HCT116 (cell line): Measurements from ENCODE around the gene TRIM60. TPM values are rescaled to one million over a fixed set of nuclear protein-coding genes. Genes with fewer than 3 reads are reported as not detected.

Experiments
- ATAC-seq: fragments of 200-7000 bp; cut with Tn5 transposase; 2 replicates; pipeline ENCODE4 v1.9.1; 2020; ENCODE audit warnings: mild to moderate bottlenecking, moderate library complexity
- BruUV-seq: library from RNA; stranded (reverse); fragments of 400-500 nt; replicated peaks from 2 replicates; lab custom pipeline; 2021; lab: Mats Ljungman, UMichigan
- CTCF ChIA-PET: fragments of 300-600 bp; sonication (Branson Sonifier 250); formaldehyde crosslinking; loops from one replicate; lab custom pipeline; 2021; ENCODE audit warnings: antibody characterized with exemption; lab: Charles Lee
- POLR2A ChIA-PET: fragments of 300-600, 350-600 bp; sonication (Branson Sonifier 250); formaldehyde crosslinking; loops from one replicate; lab custom pipeline; 2021; ENCODE audit warnings: antibody characterized with exemption; lab: Charles Lee
- RAD21 ChIA-PET, 2 experiments: fragments of 300-600 bp; sonication (Branson Sonifier 250); formaldehyde crosslinking; loops; one replicate each; lab custom pipeline; 2023; ENCODE audit warnings: low total read pairs in 2 of 2; ENCODE audit not compliant: uncharacterized antibody in 2 of 2, unreplicated experiment in 2 of 2, low non-redundant PET in 1 of 2; lab: Charles Lee
- DNase-seq: peaks from one replicate; pipeline ENCODE4 v3.0.0-alpha.2; 2010; ENCODE audit warnings: low read depth, low spot score
- H2AFZ ChIP-seq: fragments of 200-600 bp; shearing (Covaris generic), sonication (generic); 2 replicates; pipeline ENCODE4 v1.6.1; 2017; ENCODE audit warnings: low read depth, mixed run types, mixed read lengths, antibody characterized with exemption, low read length; ENCODE audit not compliant: poor library complexity, severe bottlenecking
- H3K27ac ChIP-seq: 2 replicates; pipeline ENCODE4 v1.5.1; 2012; ENCODE audit warnings: low read depth, low read length
- H3K27me3 ChIP-seq: fragments of 200-600 bp; sonication (generic); 2 replicates; pipeline ENCODE4 v1.6.1; 2016; ENCODE audit warnings: mixed run types, low read length, mixed read lengths; ENCODE audit not compliant: insufficient read depth
- H3K36me3 ChIP-seq, 2 experiments: fragments of 200-500 bp in 1 of 2; fragments of 200-600 bp in 1 of 2; sonication (Bioruptor generic) in 1 of 2; sonication (generic) in 1 of 2; 2 replicates each; pipeline versions ENCODE4 v1.5.1 to v1.6.1; 2014 to 2016; ENCODE audit warnings: low read length in 2 of 2, inconsistent platforms in 1 of 2, mixed read lengths in 1 of 2, mixed run types in 1 of 2; ENCODE audit not compliant: insufficient read depth in 2 of 2, control insufficient read depth in 1 of 2
- H3K4me1 ChIP-seq, 2 experiments: fragments of 200-600 bp in 1 of 2; sonication (generic) in 1 of 2; 2 replicates each; pipeline versions ENCODE4 v1.5.1 to v1.6.1; 2012 to 2017; ENCODE audit warnings: low read length in 2 of 2, inconsistent platforms in 1 of 2, mild to moderate bottlenecking in 1 of 2, mixed read lengths in 1 of 2, mixed run types in 1 of 2, moderate library complexity in 1 of 2; ENCODE audit not compliant: insufficient read depth in 2 of 2, control insufficient read depth in 1 of 2
- H3K4me2 ChIP-seq: fragments of 200-600 bp; sonication (generic); 2 replicates; pipeline ENCODE4 v1.6.1; 2017; ENCODE audit warnings: mixed run types, low read length, mixed read lengths
- H3K4me3 ChIP-seq, 2 experiments: fragments of 200-600 bp in 1 of 2; sonication (generic) in 1 of 2; replicated peaks in 1 of 2; 2 replicates each; pipeline ENCODE4 v1.5.1; 2011 to 2016; ENCODE audit warnings: low read length in 2 of 2, control low read depth in 1 of 2, low read depth in 1 of 2, mild to moderate bottlenecking in 1 of 2, mixed read lengths in 1 of 2, mixed run types in 1 of 2
- H3K79me2 ChIP-seq: fragments of 200-600 bp; sonication (generic); 2 replicates; pipeline ENCODE4 v1.6.1; 2017; ENCODE audit warnings: mild to moderate bottlenecking, mixed run types, low read length, moderate library complexity, mixed read lengths; ENCODE audit not compliant: insufficient read depth
- H3K9ac ChIP-seq: fragments of 200-600 bp; sonication (generic); 2 replicates; pipeline ENCODE4 v1.6.1; 2016; ENCODE audit warnings: low read length, mixed read lengths
- H3K9me2 ChIP-seq: fragments of 200-600 bp; sonication (generic), shearing (Covaris generic); 2 replicates; pipeline ENCODE4 v1.6.1; 2017; ENCODE audit warnings: mixed run types, mild to moderate bottlenecking, moderate library complexity; ENCODE audit not compliant: insufficient read depth
- H3K9me3 ChIP-seq, 2 experiments: fragments of 200-500 bp in 1 of 2; fragments of 200-600 bp in 1 of 2; sonication (Bioruptor generic) in 1 of 2; sonication (generic) in 1 of 2; 2 replicates each; pipeline ENCODE4 v1.6.1; 2014 to 2017; ENCODE audit warnings: low read length in 2 of 2, mixed read lengths in 2 of 2, inconsistent platforms in 1 of 2, low read depth in 1 of 2, mild to moderate bottlenecking in 1 of 2, mixed run types in 1 of 2, moderate library complexity in 1 of 2; ENCODE audit not compliant: control insufficient read depth in 1 of 2, insufficient read depth in 1 of 2
- H4K20me1 ChIP-seq: fragments of 200-600 bp; sonication (generic), shearing (Covaris generic); 2 replicates; pipeline ENCODE4 v1.6.1; 2017; ENCODE audit warnings: mixed run types, mild to moderate bottlenecking, moderate library complexity; ENCODE audit not compliant: insufficient read depth
- EZH2 ChIP-seq: fragments of 200-600 bp; sonication (generic); IDR thresholded peaks from 2 replicates; pipeline ENCODE4 v1.6.1; 2017; ENCODE audit warnings: antibody characterized with exemption, mixed run types
- EZH2phosphoT487 ChIP-seq: fragments of 200-600 bp; IDR thresholded peaks from 2 replicates; pipeline ENCODE4 v1.6.1; 2018; ENCODE audit warnings: antibody characterized with exemption, borderline replicate concordance
- TCF7L2 ChIP-seq: IDR thresholded peaks from 2 replicates; pipeline ENCODE4 v1.7.0; 2011; ENCODE audit warnings: borderline replicate concordance, inconsistent platforms; ENCODE audit not compliant: insufficient read depth, insufficient read length; ENCODE audit errors: extremely low read depth
- ZFX ChIP-seq: fragments of 450-650 bp; IDR thresholded peaks from 2 replicates; pipeline ENCODE4 v1.6.1; 2017
- intact Hi-C: fragments of 100-400 bp; cut with micrococcal nuclease; formaldehyde crosslinking; loops from 2 replicates; pipeline ENCODE4 v1.10.0; 2022
- total RNA-seq: library from RNA; stranded (reverse); gene quantifications from one replicate; pipeline ENCODE4 v1.2.1, GENCODE V29; 2021; ENCODE audit not compliant: unreplicated experiment

TRIM60 gene
- total RNA-seq, 1 experiment from 2014 or later: not detected

- no peak overlapping the region for H3K9ac ChIP-seq
- CTCF ChIA-PET: no interaction called here
- no peaks in the 10 kb centered on the region for H3K27me3 ChIP-seq
- POLR2A ChIA-PET: no interaction called here
- no peaks in the 10 kb centered on the region for H4K20me1 ChIP-seq
- H3K27ac ChIP-seq: no peak overlapping the region
- DNase-seq (no peak), ATAC-seq (no peak)
- no peaks in the 10 kb centered on the region for H3K4me1 ChIP-seq
- H3K79me2 ChIP-seq: no peaks in the 10 kb centered on the region
- intact Hi-C loops: no loop called here
- H3K4me3 ChIP-seq: no peak overlapping the region
- no peak for TF ChIP-seq EZH2phosphoT487
- no peaks in the 10 kb centered on the region for H3K9me3 ChIP-seq
- no TSS peak for BruUV-seq
- no peak overlapping the region for H3K4me2 ChIP-seq
- no peaks in the 10 kb centered on the region for H3K36me3 ChIP-seq
- RAD21 ChIA-PET: no interaction called here
- no peaks in the 10 kb centered on the region for H3K9me2 ChIP-seq
- no peak overlapping the region for H2AFZ ChIP-seq
These were observed 21.3 kb upstream of the TRIM60 start for GRCh38 chr4:165010487-165010886.

GRCh38 chr4:165010991-165011390 lies 20.8 kb upstream of the TRIM60 start:
- Histone ChIP-seq H2AFZ (no peak overlapping the region), H3K36me3 (no peaks in the 10 kb centered on the region), H3K9me2 (no peaks in the 10 kb centered on the region), H3K4me3 (no peak overlapping the region), H4K20me1 (no peaks in the 10 kb centered on the region), H3K4me2 (no peak overlapping the region), H3K9me3 (no peaks in the 10 kb centered on the region), H3K27ac (no peak overlapping the region), H3K27me3 (no peaks in the 10 kb centered on the region), H3K4me1 (no peaks in the 10 kb centered on the region), H3K79me2 (no peaks in the 10 kb centered on the region), H3K9ac (no peak overlapping the region)
- TF ChIP-seq TCF7L2 (no peak), ZFX (no peak)
- ChIA-PET RAD21 (no interaction called here), POLR2A (no interaction called here), CTCF (no interaction called here)
- no TSS peak for BruUV-seq
- ATAC-seq (no peak), DNase-seq (no peak)
- intact Hi-C loops: no loop called here

- POLR2A ChIA-PET: no interaction called here
- intact Hi-C loops: no loop called here
- ATAC-seq: no peak
- H3K9me3 ChIP-seq: no peaks in the 10 kb centered on the region
- no peak for TF ChIP-seq EZH2
- TF ChIP-seq, all 23 proteins: peak for 0
- ChIA-PET CTCF (no interaction called here), RAD21 (no interaction called here)
- Histone ChIP-seq H3K9ac (no peak overlapping the region), H3K4me1 (no peaks in the 10 kb centered on the region), H3K79me2 (no peaks in the 10 kb centered on the region), H3K4me3 (no peak overlapping the region), H2AFZ (no peak overlapping the region), H3K36me3 (no peaks in the 10 kb centered on the region), H3K4me2 (no peak overlapping the region), H3K27me3 (no peaks in the 10 kb centered on the region), H3K27ac (no peak overlapping the region), H4K20me1 (no peaks in the 10 kb centered on the region), H3K9me2 (no peaks in the 10 kb centered on the region)
- no peak for DNase-seq
- BruUV-seq: no TSS peak
These were observed 20.4 kb upstream of the TRIM60 start for GRCh38 chr4:165011403-165011802.
